CD14-positive monocyte (primary cell): ENCODE data around the gene RCHY1. TPM values are rescaled to one million over a fixed set of nuclear protein-coding genes. Genes with fewer than 3 reads are reported as not detected.
A peak's percentile ranks its signal among the peaks of the same experiment; 100 is the strongest.
"Not testable (repeated sequence)": the region's sequence is repeated elsewhere in the genome, so short reads cannot be mapped to it uniquely, and the experiment has no call there.

Experiments
- DNase-seq, 3 donors: peaks; one replicate each; pipeline ENCODE4 v3.0.0-alpha.2; 2011 to 2022
- H2AFZ ChIP-seq: 2 replicates; pipeline ENCODE4 v1.6.0; 2012; ENCODE audit warnings: mild to moderate bottlenecking, low read depth, low read length, inconsistent platforms; ENCODE audit not compliant: insufficient read depth, poor library complexity, severe bottlenecking
- H3K27ac ChIP-seq, 2 donors: 1 replicate in 1 of 2; 2 replicates in 1 of 2; pipeline ENCODE4 v1.5.1; 2012 to 2013; ENCODE audit warnings: low read length in 2 of 2, control low read depth in 1 of 2, inconsistent platforms in 1 of 2, low read depth in 1 of 2, mild to moderate bottlenecking in 1 of 2
- H3K27me3 ChIP-seq, 2 donors: one replicate each; pipeline versions ENCODE4 v1.6.0 to v1.6.1; 2011 to 2013; ENCODE audit warnings: low read length in 2 of 2; ENCODE audit not compliant: control insufficient read depth in 2 of 2, insufficient read depth in 2 of 2
- H3K36me3 ChIP-seq, 2 donors: replicated peaks in 1 of 2; 1 replicate in 1 of 2; 2 replicates in 1 of 2; pipeline versions ENCODE4 v1.5.1 to v1.6.1; 2012 to 2013; ENCODE audit warnings: low read length in 2 of 2, control low read depth in 1 of 2, inconsistent platforms in 1 of 2, mild to moderate bottlenecking in 1 of 2; ENCODE audit not compliant: insufficient read depth in 2 of 2, control insufficient read depth in 1 of 2
- H3K4me1 ChIP-seq, 2 donors: 1 replicate in 1 of 2; 2 replicates in 1 of 2; pipeline versions ENCODE4 v1.5.1 to v1.6.1; 2012 to 2013; ENCODE audit warnings: low read length in 2 of 2, control low read depth in 1 of 2, inconsistent platforms in 1 of 2, mild to moderate bottlenecking in 1 of 2, moderate library complexity in 1 of 2; ENCODE audit not compliant: insufficient read depth in 2 of 2, control insufficient read depth in 1 of 2
- H3K4me2 ChIP-seq: replicated peaks from 2 replicates; pipeline ENCODE3; 2012; ENCODE audit warnings: low read length, moderate library complexity, mild to moderate bottlenecking; ENCODE audit not compliant: poor library complexity, severe bottlenecking; ENCODE audit errors: extremely low read depth
- H3K4me3 ChIP-seq, 3 experiments: fragments of 200-600 bp in 1 of 3; sonication (generic) in 1 of 3; replicated peaks in 1 of 3; 1 replicate in 2 of 3; 2 replicates in 1 of 3; pipeline ENCODE4 v1.5.1; 2011 to 2013; ENCODE audit warnings: low read length in 3 of 3, mild to moderate bottlenecking in 3 of 3, control low read depth in 2 of 3, low read depth in 2 of 3, inconsistent platforms in 1 of 3, moderate library complexity in 1 of 3
- H3K79me2 ChIP-seq: 2 replicates; pipeline ENCODE4 v1.6.0; 2012; ENCODE audit warnings: mild to moderate bottlenecking, control low read depth, inconsistent platforms, low read length, moderate library complexity; ENCODE audit not compliant: insufficient read depth
- H3K9ac ChIP-seq: 2 replicates; pipeline ENCODE4 v1.6.0; 2017; ENCODE audit warnings: low read length, mild to moderate bottlenecking; ENCODE audit not compliant: insufficient read depth, poor library complexity, severe bottlenecking
- H3K9me3 ChIP-seq, 2 donors: replicated peaks in 1 of 2; 1 replicate in 1 of 2; 2 replicates in 1 of 2; pipeline versions ENCODE4 v1.5.1 to v1.6.1; 2012 to 2013; ENCODE audit warnings: low read length in 2 of 2, control low read depth in 1 of 2; ENCODE audit not compliant: control insufficient read depth in 1 of 2, insufficient read depth in 1 of 2
- H4K20me1 ChIP-seq: 2 replicates; pipeline ENCODE4 v1.6.0; 2012; ENCODE audit warnings: mild to moderate bottlenecking, low read length, control low read depth, moderate library complexity; ENCODE audit not compliant: insufficient read depth
- H3K27ac Mint-ChIP-seq, 7 donors: one replicate each; pipeline ENCODE4 v1.8.0; 2020; ENCODE audit warnings: mild to moderate bottlenecking in 7 of 7, mixed read lengths in 7 of 7, moderate library complexity in 6 of 7, inconsistent platforms in 2 of 7
- H3K27me3 Mint-ChIP-seq, 3 donors: one replicate each; pipeline ENCODE4 v1.8.0; 2021 to 2022; ENCODE audit warnings: low read depth in 3 of 3, mild to moderate bottlenecking in 3 of 3, mixed read lengths in 3 of 3, moderate library complexity in 3 of 3, inconsistent platforms in 1 of 3
- H3K36me3 Mint-ChIP-seq, 2 donors: one replicate each; pipeline ENCODE4 v1.8.0; 2020; ENCODE audit warnings: mixed read lengths in 2 of 2, inconsistent platforms in 1 of 2, mild to moderate bottlenecking in 1 of 2
- H3K4me1 Mint-ChIP-seq: one replicate; pipeline ENCODE4 v1.8.0; 2020; ENCODE audit warnings: mild to moderate bottlenecking, mixed read lengths
- H3K4me3 Mint-ChIP-seq, 2 donors: one replicate each; pipeline ENCODE4 v1.8.0; 2020; ENCODE audit warnings: mild to moderate bottlenecking in 2 of 2, mixed read lengths in 2 of 2, moderate library complexity in 1 of 2
- H3K9me3 Mint-ChIP-seq, 7 donors: one replicate each; pipeline ENCODE4 v1.8.0; 2020 to 2022; ENCODE audit warnings: mixed read lengths in 7 of 7, mild to moderate bottlenecking in 6 of 7, moderate library complexity in 6 of 7, inconsistent platforms in 2 of 7
- WGBS: methylation state at CpG from one replicate; pipeline ENCODE4 v1.1.5; 2013; ENCODE audit warnings: missing lambda C conversion rate; ENCODE audit not compliant: insufficient coverage; 5-methylcytosine and 5-hydroxymethylcytosine counted together
- intact Hi-C, 2 donors: fragments of 100-400 bp; cut with micrococcal nuclease; formaldehyde crosslinking; loops; one replicate each; pipeline versions ENCODE4 v1.15.0 to v1.15.1; 2023
- polyA plus RNA-seq, 3 donors: library from polyadenylated mRNA; depleted of rRNA in 1 of 3; unstranded in 2 of 3; stranded (reverse) in 1 of 3; fragments of 300-500 nt in 2 of 3; fragments of >200 nt in 1 of 3; fragmentation: Illumina TruSeq in 2 of 3; gene quantifications; 1 replicate in 2 of 3; 2 replicates in 1 of 3; pipeline ENCODE4 v1.2.3, GENCODE V29; 2012 to 2021
- TF ChIP-seq, protein P1 (sequence below): fragments of 200-600 bp; IDR thresholded peaks from one replicate; pipeline ENCODE4 v1.8.0; 2022; ENCODE audit warnings: antibody characterized with exemption, mild to moderate bottlenecking

The RCHY1 gene
- polyA plus RNA-seq, 3 donors, result 22.5 to 44.1 (median 23.0) TPM

DNA sequence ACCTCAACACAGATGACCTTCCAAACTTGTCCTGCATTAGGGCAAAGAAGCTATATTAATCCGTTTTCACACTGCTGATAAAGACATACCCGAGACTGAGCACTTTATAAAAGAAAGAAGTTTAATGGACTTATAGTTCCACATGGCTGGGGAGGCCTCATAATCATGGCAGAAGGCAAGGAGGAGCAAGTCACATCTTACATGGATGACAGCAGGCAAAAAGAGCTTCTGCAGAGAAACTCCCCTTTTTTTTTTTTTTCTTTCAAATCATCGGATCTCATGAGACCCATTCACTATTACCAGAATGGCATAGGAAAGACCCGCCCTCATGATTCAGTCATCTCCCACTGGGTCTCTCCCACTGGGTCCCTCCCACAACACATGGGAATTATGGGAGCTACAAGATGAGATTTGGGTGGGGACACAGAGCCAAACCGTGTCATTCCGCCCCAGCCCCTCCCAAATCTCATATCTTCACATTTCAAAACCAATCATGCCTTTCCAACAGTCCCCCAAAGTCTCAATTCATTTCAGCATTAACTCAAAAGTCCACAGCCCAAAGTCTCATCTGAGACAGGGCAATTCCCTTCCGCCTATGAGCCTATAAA, 17.4 kb upstream of the RCHY1 start:
- H3K36me3 ChIP-seq, result peaks cover 47 to 68% of the 10 kb centered on the region in 2 donors
- Mint-ChIP-seq H3K27ac (peak overlapping the region in 1 of 7 donors; percentile 6), H3K36me3 (peaks cover 58 to 69% of the 10 kb centered on the region in 2 donors), H3K9me3 (peaks cover 23 to 37% (median 29%) of the 10 kb centered on the region in 7 donors)
- DNase-seq, H3K4me2 ChIP-seq, H3K4me3 Mint-ChIP-seq, H4K20me1 ChIP-seq, H3K27ac ChIP-seq, H3K9ac ChIP-seq, H3K79me2 ChIP-seq, H2AFZ ChIP-seq, H3K27me3 Mint-ChIP-seq, intact Hi-C loops, H3K27me3 ChIP-seq, H3K4me3 ChIP-seq, H3K4me1 Mint-ChIP-seq, H3K4me1 ChIP-seq: not testable (repeated sequence)
- 80% methylated on average over 1 of the region's 7 CpGs for WGBS
- peaks cover 12 to 29% of the 10 kb centered on the region in 2 donors for H3K9me3 ChIP-seq

DNA sequence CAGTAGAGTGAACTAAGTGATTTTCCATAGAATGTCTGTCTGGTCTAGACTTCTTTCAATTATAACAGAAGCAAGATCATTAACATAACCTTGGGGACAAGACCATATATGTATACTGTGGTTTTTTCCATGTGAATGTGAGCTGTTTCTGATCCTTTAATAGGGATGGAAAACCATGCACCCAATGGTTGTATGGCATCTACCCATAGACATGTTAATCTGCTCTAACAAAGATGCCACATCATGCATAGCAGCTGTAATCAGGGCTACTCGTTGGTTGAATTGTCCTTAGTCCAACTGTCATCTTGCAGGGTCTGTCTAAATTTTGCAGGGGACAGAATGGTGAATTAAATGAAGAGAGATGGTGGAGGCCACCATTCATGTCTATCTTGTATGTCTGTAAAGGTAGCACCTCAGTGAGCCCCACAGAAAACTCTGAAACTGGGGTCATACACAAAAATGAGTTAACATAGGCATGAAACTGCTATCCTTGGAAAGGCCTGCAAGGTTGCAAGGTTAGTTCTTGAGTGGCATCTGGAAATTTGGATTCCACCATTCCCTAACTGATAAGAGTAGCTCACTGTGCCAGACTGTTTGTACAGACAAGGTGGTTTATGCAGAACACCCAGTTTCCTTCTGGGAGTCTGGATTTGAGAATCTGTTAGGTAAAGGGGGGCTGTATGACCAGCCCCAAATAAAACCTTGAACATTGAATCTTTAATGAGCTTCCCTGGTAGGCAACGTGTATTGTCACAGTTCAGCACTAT, 16.5 kb upstream of the RCHY1 start:
- H3K9me3 Mint-ChIP-seq, result peaks cover 21 to 31% (median 26%) of the 10 kb centered on the region in 7 donors
- no peaks in the 10 kb centered on the region for H4K20me1 ChIP-seq
- TF ChIP-seq, protein P1, sequence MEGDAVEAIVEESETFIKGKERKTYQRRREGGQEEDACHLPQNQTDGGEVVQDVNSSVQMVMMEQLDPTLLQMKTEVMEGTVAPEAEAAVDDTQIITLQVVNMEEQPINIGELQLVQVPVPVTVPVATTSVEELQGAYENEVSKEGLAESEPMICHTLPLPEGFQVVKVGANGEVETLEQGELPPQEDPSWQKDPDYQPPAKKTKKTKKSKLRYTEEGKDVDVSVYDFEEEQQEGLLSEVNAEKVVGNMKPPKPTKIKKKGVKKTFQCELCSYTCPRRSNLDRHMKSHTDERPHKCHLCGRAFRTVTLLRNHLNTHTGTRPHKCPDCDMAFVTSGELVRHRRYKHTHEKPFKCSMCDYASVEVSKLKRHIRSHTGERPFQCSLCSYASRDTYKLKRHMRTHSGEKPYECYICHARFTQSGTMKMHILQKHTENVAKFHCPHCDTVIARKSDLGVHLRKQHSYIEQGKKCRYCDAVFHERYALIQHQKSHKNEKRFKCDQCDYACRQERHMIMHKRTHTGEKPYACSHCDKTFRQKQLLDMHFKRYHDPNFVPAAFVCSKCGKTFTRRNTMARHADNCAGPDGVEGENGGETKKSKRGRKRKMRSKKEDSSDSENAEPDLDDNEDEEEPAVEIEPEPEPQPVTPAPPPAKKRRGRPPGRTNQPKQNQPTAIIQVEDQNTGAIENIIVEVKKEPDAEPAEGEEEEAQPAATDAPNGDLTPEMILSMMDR, result no peak
- H3K79me2 ChIP-seq, result no peaks in the 10 kb centered on the region
- DNase-seq, result no peak
- WGBS, result 100% methylated on average over 1 of the region's 2 CpGs
- H3K27me3 ChIP-seq, result no peaks in the 10 kb centered on the region
- H3K4me1 Mint-ChIP-seq, result no peaks in the 10 kb centered on the region
- intact Hi-C loops, result no loop called here
- H3K4me3 ChIP-seq, result no peak overlapping the region
- H3K36me3 ChIP-seq, result peaks cover 55 to 76% of the 10 kb centered on the region in 2 donors
- H3K27ac Mint-ChIP-seq, result no peak overlapping the region
- H3K27me3 Mint-ChIP-seq, result no peaks in the 10 kb centered on the region
- H3K27ac ChIP-seq, result no peak overlapping the region
- H3K4me3 Mint-ChIP-seq, result no peak overlapping the region
- peaks cover 12 to 22% of the 10 kb centered on the region in 2 donors for H3K9me3 ChIP-seq
- H3K4me2 ChIP-seq, result no peak overlapping the region
- H3K4me1 ChIP-seq, result no peaks in the 10 kb centered on the region
- H3K36me3 Mint-ChIP-seq, result peaks cover 65 to 77% of the 10 kb centered on the region in 2 donors
- H3K9ac ChIP-seq, result no peak overlapping the region
- H2AFZ ChIP-seq, result no peak overlapping the region
